AG09319 (cell line): ENCODE data around the gene DUSP15.
"Not testable (repeated sequence)": the region's sequence is repeated elsewhere in the genome, so short reads cannot be mapped to it uniquely, and the experiment has no call there.

Source experiments
- DNase-seq: peaks from one replicate; pipeline ENCODE4 v3.0.0-alpha.2; 2010; ENCODE audit warnings: low read depth; ENCODE audit errors: extremely low read depth
- CTCF ChIP-seq: IDR thresholded peaks from 2 replicates; pipeline ENCODE4 v1.5.1; 2011; ENCODE audit warnings: low read depth, mild to moderate bottlenecking, inconsistent platforms, low read length, moderate library complexity

Gene DUSP15

GRCh38 chr20:31835554-31835953, 34.8 kb downstream of the DUSP15 start:
- no peak for TF ChIP-seq CTCF
- no peak for DNase-seq

- DNase-seq = no peak
- no peak for TF ChIP-seq CTCF
Measured at GRCh38 chr20:31833931-31834521, 36.3 kb downstream of the DUSP15 start.

- no peak for DNase-seq
Measured at GRCh38 chr20:31833130-31833930, 37.0 kb downstream of the DUSP15 start.

GRCh38 chr20:31831771-31832306, 38.5 kb downstream of the DUSP15 start:
- no peak for DNase-seq
- no peak for TF ChIP-seq CTCF

More at GRCh38 chr20:31833130-31833930, 37.0 kb downstream of the DUSP15 start:
- TF ChIP-seq CTCF = peak; percentile 79

- no peak for TF ChIP-seq CTCF
- DNase-seq = no peak
Measured at GRCh38 chr20:31831211-31831610, 39.1 kb downstream of the DUSP15 start.

GRCh38 chr20:31830406-31830981, 39.8 kb downstream of the DUSP15 start:
- no peak for DNase-seq
- no peak for TF ChIP-seq CTCF

GRCh38 chr20:31829731-31830130, 40.6 kb downstream of the DUSP15 start:
- DNase-seq = no peak
- TF ChIP-seq CTCF = no peak

GRCh38 chr20:31828016-31828415, 42.3 kb downstream of the DUSP15 start:
- DNase-seq = not testable (repeated sequence)
